ENCODE results near the gene KLHL30. TPM values are rescaled to one million over a fixed set of nuclear protein-coding genes. Genes with fewer than 3 reads are reported as not detected.
A peak's percentile ranks its signal among the peaks of the same experiment; 100 is the strongest.

Gene KLHL30
- total RNA-seq, 1 donor from 2014 or later: not detected

DNA sequence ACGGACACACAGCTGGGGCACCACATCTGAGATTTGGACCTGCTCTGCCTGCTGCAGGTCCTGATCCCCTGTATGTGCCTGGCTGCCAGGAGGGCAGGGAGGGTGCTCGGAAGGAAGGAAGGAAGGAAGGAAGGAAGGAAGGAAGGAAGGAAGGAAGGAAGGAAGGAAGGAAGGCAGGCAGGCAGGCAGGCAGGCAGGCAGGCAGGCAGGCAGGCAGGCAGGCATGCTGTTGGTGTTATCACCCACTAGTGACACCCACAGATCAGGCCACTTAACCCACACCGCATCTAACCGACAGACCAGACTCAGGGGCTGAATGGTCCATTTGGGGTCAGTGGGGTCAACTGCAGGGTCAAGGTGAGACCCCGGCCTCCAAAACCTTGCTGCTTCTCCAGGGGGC, 5.8 kb downstream of the KLHL30 start:
- DNase-seq (ENCODE audit: low read depth in 2 of 2): no peak

DNA sequence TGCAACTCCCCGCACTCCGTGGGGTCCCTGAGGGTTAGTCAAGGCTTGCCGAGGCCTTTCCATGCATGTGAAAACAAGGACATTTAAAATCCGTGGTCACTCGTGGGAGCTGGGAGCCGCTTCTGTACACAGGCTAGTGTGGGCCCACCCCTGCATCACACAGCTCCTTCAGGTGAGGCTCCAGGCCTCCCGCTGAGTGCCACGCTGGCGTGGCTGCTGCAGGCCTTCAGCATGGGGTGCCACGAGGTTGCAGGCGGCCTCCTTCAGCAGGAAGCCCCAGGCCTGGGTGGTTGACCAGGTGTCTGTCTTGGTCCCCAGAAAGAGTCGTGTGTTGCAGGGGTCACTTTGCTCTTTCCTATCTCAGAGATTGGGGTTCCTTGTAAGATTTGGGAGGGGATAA, 6.6 kb downstream of the KLHL30 start:
- no peak for DNase-seq (ENCODE audit: low read depth in 2 of 2)

DNA sequence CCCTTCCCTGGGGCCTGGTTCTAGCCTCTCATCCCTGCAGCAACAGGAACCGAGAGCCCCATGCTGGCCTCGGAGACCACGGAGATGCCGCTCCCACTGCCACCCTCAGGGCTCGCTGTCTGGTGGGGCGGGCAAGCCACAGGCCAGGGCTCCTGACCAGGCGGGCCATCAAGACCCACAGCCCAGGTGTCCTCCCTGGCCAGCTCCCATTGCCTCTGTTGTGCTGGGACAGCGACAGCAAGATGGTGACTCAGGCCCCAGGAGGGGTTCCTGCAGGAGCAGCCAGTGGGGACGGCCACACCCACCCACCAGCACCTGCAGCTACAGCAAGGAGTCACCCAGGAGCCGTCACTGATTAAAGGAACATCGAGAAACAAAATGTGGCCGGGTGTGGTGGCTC, 7.4 kb downstream of the KLHL30 start:
- DNase-seq (ENCODE audit: low read depth in 2 of 2): no peak

- no peak for DNase-seq (ENCODE audit: low read depth in 2 of 2)
Measured at GRCh38 chr2:238146884-238147544, 8.5 kb downstream of the KLHL30 start.

GRCh38 chr2:238148981-238149380, 10.5 kb downstream of the KLHL30 start:
- no peak for DNase-seq (ENCODE audit: low read depth in 2 of 2)

DNA sequence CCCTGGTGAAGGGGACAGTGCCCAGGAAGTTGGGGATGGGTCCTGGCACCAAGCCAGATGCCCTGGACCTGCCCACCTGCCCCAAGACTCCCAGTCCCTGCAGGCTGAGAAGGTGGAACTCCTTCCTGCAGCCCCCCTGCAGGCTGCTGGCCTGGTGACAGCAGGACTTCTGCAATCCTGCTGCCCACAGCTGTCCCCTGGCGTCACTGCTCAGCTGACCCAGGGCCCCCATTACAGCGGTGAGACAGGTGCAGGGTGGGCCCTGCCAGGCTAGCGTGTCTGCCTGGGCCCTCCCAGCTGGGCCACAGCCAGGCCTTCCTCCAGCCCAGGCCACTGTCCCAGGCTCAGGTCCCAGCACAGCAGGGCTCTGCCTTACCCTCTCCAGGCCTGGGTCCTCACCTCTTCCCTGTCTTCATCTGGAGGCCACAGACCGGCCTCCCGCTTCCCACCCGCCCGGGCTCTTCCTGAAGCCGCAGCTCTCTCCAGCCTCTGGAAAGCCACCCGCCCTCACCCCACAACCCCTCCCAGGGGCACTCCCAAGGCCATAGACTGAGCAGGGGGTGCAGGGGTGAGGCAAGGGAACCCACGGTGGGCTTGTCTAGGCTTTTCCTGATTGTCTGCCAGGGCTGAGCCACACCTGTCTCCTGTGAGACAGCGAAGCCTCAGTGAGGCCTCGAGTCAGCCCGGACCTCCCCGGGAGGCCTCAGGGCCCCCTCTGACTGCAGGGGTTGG, 11.5 kb downstream of the KLHL30 start:
- DNase-seq (ENCODE audit: low read depth in 2 of 2): no peak

DNA sequence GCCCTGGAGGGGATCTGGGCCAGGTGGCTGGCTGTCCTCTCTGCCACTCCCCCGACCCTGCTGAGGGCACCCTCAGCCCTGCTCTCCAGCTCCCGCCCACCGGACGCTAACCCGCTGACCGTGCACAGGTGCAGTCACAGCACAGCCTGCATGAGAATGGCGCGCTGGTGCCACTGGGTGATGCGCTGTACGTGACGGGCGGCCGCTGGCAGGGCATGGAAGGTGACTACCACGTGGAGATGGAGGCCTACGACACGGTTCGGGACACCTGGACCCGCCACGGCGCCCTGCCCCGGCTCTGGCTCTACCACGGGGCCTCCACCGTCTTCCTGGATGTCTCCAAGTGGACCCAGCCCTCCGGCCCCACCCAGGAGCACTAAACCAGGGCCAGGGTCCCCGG, 12.2 kb downstream of the KLHL30 start:
- no peak for DNase-seq (ENCODE audit: low read depth in 2 of 2)

DNA sequence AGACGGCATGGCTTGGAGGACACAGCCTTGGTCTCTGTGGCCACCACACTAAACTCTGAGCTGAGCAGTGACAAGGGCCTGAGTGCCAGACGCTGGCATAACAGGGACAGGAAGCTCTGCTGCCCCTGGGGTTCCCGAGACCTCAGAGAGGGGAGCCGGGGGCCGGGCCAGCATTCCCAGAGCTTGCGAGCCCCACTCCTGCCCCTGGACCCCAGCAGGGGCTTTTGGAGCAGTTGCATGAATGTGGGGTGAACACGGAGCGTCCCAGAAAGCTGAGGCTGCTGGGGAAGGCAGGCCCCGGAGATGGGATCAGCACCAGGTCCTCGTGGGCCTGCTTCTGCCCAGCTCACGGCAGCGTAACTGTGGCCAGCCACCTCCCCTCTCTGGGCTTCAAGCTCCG, 12.7 kb downstream of the KLHL30 start:
- no peak for DNase-seq (ENCODE audit: low read depth in 2 of 2)

- DNase-seq (ENCODE audit: low read depth in 2 of 2): no peak
Measured at GRCh38 chr2:238151628-238152235, 13.3 kb downstream of the KLHL30 start.

- DNase-seq (ENCODE audit: low read depth in 2 of 2): no peak
Measured at GRCh38 chr2:238152771-238153688, 14.6 kb downstream of the KLHL30 start.

- DNase-seq (ENCODE audit: low read depth in 2 of 2): no peak
Measured at GRCh38 chr2:238154570-238154969, 16.1 kb downstream of the KLHL30 start.

DNA sequence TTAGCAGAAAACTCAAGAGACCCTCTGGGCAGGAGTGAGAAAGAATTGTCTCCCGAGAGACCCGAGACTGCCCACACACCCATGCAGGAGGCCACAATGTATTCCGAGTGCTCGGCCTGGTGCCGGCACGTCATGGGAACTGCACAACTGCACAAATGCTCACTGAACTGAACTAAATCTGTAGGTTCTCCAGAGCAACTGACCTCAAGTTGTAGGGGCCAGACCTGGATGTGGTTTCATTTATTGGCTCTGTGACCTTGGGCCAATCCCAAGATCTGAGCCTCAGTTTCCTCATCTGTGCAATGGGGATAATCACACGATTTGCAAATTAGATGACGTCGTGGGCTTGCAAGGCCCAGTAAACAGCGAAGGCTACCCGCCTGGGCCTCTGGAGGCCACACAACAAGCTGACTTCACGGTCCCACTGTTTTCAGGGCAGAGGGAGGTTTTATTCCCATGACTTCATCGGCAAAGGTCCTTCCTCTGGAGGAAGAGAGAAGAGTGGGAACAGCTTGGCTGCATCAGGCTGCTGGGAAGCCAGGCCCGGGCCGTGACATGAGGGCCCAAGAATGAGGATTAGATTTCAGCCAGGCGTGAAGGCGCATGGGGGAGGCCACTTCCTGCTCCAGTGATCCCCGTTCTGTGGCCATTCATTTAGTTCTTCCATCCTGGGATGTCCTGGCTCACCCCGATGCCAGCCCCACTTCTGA, 16.7 kb downstream of the KLHL30 start:
- no peak for DNase-seq (ENCODE audit: low read depth in 2 of 2)

GRCh38 chr2:238155761-238156694, 17.6 kb downstream of the KLHL30 start:
- DNase-seq (ENCODE audit: low read depth in 2 of 2): no peak

GRCh38 chr2:238157506-238158017, 19.1 kb downstream of the KLHL30 start:
- no peak for DNase-seq (ENCODE audit: low read depth in 2 of 2)

- no peak for DNase-seq (ENCODE audit: low read depth in 2 of 2)
Measured at GRCh38 chr2:238158018-238158508, 19.6 kb downstream of the KLHL30 start.

- DNase-seq (ENCODE audit: low read depth in 2 of 2): peak in 1 of 2 donors; percentile 43
Measured at GRCh38 chr2:238158509-238159070, 20.1 kb downstream of the KLHL30 start, which contains the start of gene ERFE. TSS of gene ERFE (plus strand) at chr2:238158970. CDS start at chr2:238159008, 38 bp downstream.

DNA sequence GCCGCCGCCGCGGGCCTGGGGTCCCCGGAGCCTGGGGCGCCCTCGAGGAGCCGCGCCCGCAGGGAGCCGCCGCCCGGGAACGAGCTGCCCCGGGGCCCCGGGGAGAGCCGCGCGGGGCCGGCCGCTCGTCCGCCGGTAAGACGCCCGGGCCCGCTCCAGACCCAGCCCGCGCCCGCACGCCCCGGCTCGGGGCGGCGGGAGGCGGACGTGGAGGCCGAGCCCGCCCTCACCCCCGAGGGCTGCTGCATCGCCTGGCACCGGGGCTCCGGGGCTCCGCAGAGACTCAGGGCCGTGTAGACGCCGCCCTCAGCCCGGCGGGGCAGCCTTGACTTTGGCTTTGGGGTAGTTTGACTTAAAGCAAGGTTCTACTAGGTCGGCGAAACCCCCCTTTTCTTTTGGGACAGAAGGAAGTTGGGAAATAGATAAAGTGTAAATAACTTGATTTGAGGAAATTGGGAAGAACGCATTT, 20.6 kb downstream of the KLHL30 start:
- DNase-seq (ENCODE audit: low read depth in 2 of 2): no peak

- no peak for DNase-seq (ENCODE audit: low read depth in 2 of 2)
Measured at GRCh38 chr2:238159661-238160205, 21.3 kb downstream of the KLHL30 start.

All from dermis microvascular lymphatic vessel endothelial cell (primary cell).